PC-3 (cell line): Measurements from ENCODE around the gene AHCYL2.

Source experiments
- EZH2 ChIP-seq: fragments of 300-600 bp; sonication (generic); IDR thresholded peaks from one replicate; pipeline ENCODE4 v1.6.1; 2017; ENCODE audit warnings: antibody characterized with exemption, mild to moderate bottlenecking, low read length; ENCODE audit not compliant: unreplicated experiment
- TF ChIP-seq, protein P1 (sequence below): fragments of 300-600 bp; sonication (generic); conservative IDR thresholded peaks from 2 replicates; pipeline ENCODE4 v1.5.1; 2017; ENCODE audit warnings: antibody characterized with exemption, low read depth, mild to moderate bottlenecking, low read length

GRCh38 chr7:129282865-129283264 is 58.0 kb downstream of the AHCYL2 start:
- TF ChIP-seq, protein P1, sequence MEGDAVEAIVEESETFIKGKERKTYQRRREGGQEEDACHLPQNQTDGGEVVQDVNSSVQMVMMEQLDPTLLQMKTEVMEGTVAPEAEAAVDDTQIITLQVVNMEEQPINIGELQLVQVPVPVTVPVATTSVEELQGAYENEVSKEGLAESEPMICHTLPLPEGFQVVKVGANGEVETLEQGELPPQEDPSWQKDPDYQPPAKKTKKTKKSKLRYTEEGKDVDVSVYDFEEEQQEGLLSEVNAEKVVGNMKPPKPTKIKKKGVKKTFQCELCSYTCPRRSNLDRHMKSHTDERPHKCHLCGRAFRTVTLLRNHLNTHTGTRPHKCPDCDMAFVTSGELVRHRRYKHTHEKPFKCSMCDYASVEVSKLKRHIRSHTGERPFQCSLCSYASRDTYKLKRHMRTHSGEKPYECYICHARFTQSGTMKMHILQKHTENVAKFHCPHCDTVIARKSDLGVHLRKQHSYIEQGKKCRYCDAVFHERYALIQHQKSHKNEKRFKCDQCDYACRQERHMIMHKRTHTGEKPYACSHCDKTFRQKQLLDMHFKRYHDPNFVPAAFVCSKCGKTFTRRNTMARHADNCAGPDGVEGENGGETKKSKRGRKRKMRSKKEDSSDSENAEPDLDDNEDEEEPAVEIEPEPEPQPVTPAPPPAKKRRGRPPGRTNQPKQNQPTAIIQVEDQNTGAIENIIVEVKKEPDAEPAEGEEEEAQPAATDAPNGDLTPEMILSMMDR: no peak
- no peak for TF ChIP-seq EZH2
